Hepatocyte (in vitro differentiated cells): ENCODE data around the gene CHMP1A.

Experiments used
- CTCF ChIP-seq: fragments of 200-600 bp; sonication (generic); IDR thresholded peaks from 2 replicates; pipeline ENCODE4 v1.5.1; 2016; ENCODE audit warnings: antibody characterized with exemption, mild to moderate bottlenecking; ENCODE audit not compliant: poor library complexity
- EZH2 ChIP-seq: fragments of 200-600 bp; sonication (generic); IDR thresholded peaks from 2 replicates; pipeline ENCODE4 v1.6.1; 2016; ENCODE audit warnings: antibody characterized with exemption, mild to moderate bottlenecking, borderline replicate concordance

GRCh38 chr16:89639385-89639784 is 18.1 kb downstream of the CHMP1A start:
- TF ChIP-seq CTCF (no peak), EZH2 (no peak)
